Subcutaneous abdominal adipose tissue (tissue), 5 donors: ENCODE measurements around the gene ARPC1B.
"Not testable (repeated sequence)": the region's sequence is repeated elsewhere in the genome, so short reads cannot be mapped to it uniquely, and the experiment has no call there.

Experiments
- H3K27ac ChIP-seq: one replicate; pipeline ENCODE4 v1.7.0; 2013; ENCODE audit warnings: low read depth, mild to moderate bottlenecking, inconsistent platforms, low read length, moderate library complexity
- H3K27me3 ChIP-seq, 5 donors: one replicate each; pipeline ENCODE4 v1.7.0; 2013; ENCODE audit warnings: low read length in 5 of 5, inconsistent platforms in 1 of 5; ENCODE audit not compliant: control insufficient read depth in 5 of 5, insufficient read depth in 4 of 5
- H3K36me3 ChIP-seq, 5 donors: one replicate each; pipeline ENCODE4 v1.7.0; 2013; ENCODE audit warnings: low read length in 5 of 5; ENCODE audit not compliant: control insufficient read depth in 5 of 5, insufficient read depth in 5 of 5
- H3K4me1 ChIP-seq, 5 donors: one replicate each; pipeline ENCODE4 v1.7.0; 2013; ENCODE audit warnings: low read length in 5 of 5, mild to moderate bottlenecking in 3 of 5, moderate library complexity in 1 of 5; ENCODE audit not compliant: control insufficient read depth in 5 of 5, insufficient read depth in 5 of 5
- H3K4me3 ChIP-seq, 5 donors: one replicate each; pipeline ENCODE4 v1.7.0; 2013; ENCODE audit warnings: low read length in 5 of 5, low read depth in 1 of 5
- H3K9ac ChIP-seq, 5 donors: one replicate each; pipeline ENCODE4 v1.7.0; 2013; ENCODE audit warnings: low read length in 5 of 5, mild to moderate bottlenecking in 4 of 5, moderate library complexity in 3 of 5
- H3K9me3 ChIP-seq, 5 donors: one replicate each; pipeline ENCODE4 v1.7.0; 2013; ENCODE audit warnings: low read length in 5 of 5; ENCODE audit not compliant: control insufficient read depth in 5 of 5
- donor health status: healthy.
- donor health status: healthy.
- donor health status: healthy.
- donor health status: healthy.
- donor health status: healthy.

ARPC1B gene

DNA sequence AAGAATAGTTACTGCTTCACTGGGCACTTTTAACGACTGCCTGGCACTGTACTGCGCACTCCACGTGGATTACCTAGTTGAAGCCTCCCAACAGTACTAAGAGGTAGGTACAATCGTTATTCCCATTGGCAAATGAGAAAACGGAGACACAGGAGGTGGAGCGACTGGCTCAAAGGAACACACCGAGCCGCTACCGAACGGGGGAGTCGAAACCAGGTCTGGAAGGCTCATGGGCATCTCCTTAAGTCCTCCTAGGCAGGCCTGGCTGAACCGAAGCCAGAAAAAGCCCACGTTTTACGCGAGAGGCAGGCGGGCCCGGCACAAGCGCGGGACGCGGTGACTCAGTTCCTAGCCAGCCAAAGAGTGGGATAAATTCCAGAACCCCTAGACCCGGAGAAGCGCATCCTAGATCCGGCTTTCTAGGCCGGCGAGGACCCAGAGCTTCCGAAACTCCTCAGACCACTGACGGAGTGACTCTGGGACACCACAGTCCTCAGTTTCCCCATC lies 33.4 kb downstream of the ARPC1B start:
- H3K27ac ChIP-seq: peak overlapping the region; percentile 98
- peak overlapping the region; percentile 85 to 99 (median 97) for H3K4me3 ChIP-seq
- peaks cover 12 to 45% (median 35%) of the 10 kb centered on the region in 5 donors for H3K36me3 ChIP-seq
- no peaks in the 10 kb centered on the region for H3K9me3 ChIP-seq
- no peaks in the 10 kb centered on the region for H3K27me3 ChIP-seq
- peak overlapping the region; percentile 87 to 98 (median 97) for H3K9ac ChIP-seq
- peaks cover 10 to 50% (median 43%) of the 10 kb centered on the region in 5 donors for H3K4me1 ChIP-seq

DNA sequence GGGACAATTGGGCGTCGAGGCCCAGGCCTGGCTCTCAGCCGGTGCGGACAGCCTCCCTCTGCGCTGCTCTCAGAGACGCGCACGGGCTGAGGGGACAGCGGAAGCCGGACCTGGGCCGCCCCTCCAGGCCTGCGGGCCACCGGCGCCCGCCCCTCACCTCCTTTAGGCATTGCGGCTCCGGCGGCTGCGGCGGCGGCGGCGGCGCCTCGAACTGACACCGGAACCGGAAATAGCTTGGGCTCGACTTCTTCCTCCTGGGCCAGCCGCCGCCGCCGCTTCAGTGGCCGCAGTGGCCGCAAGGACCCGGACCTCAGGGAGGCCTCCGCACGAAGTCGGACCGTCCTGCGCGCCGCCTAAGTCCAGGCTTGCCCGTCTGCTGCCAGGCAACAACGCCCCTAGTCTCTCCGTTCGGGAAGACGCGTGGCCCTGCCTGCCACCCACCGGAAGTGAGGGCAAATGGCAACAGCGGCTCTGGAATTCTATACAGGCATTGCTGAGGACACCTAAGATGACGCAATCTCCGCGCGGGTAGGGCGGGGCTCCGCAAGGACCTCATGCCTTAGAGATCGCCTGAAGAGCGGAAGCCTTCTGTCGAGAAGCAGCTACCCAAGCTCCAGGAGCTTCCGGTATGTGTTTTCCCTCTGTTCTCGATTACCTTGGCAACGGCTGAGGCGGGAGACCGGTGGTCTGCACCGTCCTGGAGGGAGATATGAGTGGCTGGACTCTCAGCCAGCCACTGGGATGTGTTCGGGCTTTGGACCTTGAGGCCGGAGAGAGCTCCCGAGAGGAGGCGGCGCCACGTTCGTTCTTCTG lies 34.1 kb downstream of the ARPC1B start, which contains the start of the genes BUD31 and PDAP1:
Gene BUD31, plus strand, starts transcription at position 591 of the 813 bp plus-strand sequence. CDS start 2,124 bp downstream, outside the sequence.
Gene PDAP1, minus strand, starts transcription at position 219 of the 813 bp plus-strand sequence. Its CDS starts 49 bp downstream, at position 170.
- peak within 1 kb of the TSS; percentile 93 to 99 (median 97) for H3K9ac ChIP-seq
- H3K4me1 ChIP-seq: peaks cover 10 to 50% (median 43%) of the 10 kb centered on the region in 5 donors
- peak within 1 kb of the TSS; percentile 93 to 99 (median 99) for H3K4me3 ChIP-seq
- H3K27me3 ChIP-seq: no peaks in the 10 kb centered on the region
- peak within 1 kb of the TSS; percentile 98 for H3K27ac ChIP-seq
- H3K9me3 ChIP-seq: no peaks in the 10 kb centered on the region
- peaks cover 8 to 45% (median 35%) of the 10 kb centered on the region in 5 donors for H3K36me3 ChIP-seq

DNA sequence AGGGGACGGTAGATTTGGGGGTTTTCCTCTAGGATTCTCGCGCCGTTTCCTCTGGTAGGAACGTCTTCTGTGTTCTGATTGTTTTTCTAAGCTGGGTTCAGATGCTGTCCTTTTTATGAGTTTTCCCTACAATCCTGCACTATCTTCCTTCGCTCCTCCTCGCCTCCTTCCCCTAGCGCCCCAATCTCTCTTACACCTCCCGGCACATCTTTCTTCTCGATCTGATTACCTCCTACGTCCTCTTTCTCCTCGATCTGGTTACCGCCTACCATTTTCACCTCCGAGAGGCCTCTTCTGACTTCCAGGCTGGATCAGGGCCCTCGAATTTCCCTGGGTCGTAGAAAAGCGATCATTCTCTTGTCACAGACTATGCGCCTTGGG lies 34.7 kb downstream of the ARPC1B start:
- Histone ChIP-seq H3K36me3 (peaks cover 8 to 43% (median 29%) of the 10 kb centered on the region in 5 donors), H3K4me1 (peaks cover 10 to 48% (median 43%) of the 10 kb centered on the region in 5 donors)

DNA sequence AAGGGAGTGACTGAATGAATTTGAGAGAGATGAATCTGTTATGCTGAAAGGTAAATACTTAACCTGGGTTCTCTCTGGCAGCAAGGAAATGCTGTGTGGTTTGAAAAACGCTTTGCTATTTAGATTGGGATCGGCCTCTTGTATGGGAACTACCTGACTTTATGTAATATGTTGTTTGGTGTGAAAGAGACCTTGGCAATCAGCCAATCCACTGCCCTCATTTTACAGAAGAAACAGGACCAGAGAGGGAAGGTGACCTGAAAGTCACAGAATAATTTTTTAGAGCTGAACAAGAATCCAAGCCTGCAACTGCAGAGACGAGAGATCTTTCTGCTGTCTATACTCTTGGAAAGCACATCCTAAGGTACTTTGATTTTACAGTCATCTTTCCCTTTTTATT lies 35.3 kb downstream of the ARPC1B start:
- peak overlapping the region; percentile 98 for H3K27ac ChIP-seq
- peak overlapping the region; percentile 93 to 99 (median 99) for H3K4me3 ChIP-seq
- H3K36me3 ChIP-seq: peaks cover 8 to 43% (median 28%) of the 10 kb centered on the region in 5 donors
- no peaks in the 10 kb centered on the region for H3K9me3 ChIP-seq
- H3K4me1 ChIP-seq: peaks cover 10 to 42% (median 38%) of the 10 kb centered on the region in 5 donors
- H3K27me3 ChIP-seq: no peaks in the 10 kb centered on the region
- H3K9ac ChIP-seq: peak overlapping the region; percentile 26 to 98 (median 97)

More for the DNA sequence above, 34.7 kb downstream of the ARPC1B start:
- Histone ChIP-seq H3K27ac (peak overlapping the region; percentile 98), H3K9ac (peak overlapping the region; percentile 93 to 99 (median 97)), H3K27me3 (no peaks in the 10 kb centered on the region), H3K9me3 (no peaks in the 10 kb centered on the region), H3K4me3 (peak overlapping the region; percentile 93 to 99 (median 99))

DNA sequence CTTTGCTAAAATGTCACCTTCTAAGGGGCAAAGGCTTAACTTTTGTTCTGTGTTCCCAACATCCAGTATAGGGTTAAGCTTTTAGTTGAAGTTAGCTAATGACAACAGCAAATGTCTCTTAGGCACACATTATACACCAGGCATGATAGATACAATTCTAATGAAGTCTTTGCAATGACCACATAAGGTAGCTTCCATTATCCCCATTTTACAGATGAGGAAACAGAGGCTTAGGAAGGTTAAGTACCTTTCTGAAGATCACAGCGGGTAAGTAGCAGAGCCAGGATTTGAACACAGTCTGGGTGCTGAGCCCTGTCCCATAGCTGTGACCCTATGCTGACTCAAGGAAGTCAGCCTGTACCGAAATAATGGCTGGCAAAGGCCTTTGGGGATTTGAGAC lies 36.1 kb downstream of the ARPC1B start:
- Histone ChIP-seq H3K36me3 (peaks cover 8 to 47% (median 30%) of the 10 kb centered on the region in 5 donors), H3K27ac (no peak overlapping the region), H3K9me3 (no peaks in the 10 kb centered on the region), H3K27me3 (no peaks in the 10 kb centered on the region), H3K4me1 (peaks cover 10 to 37% (median 35%) of the 10 kb centered on the region in 5 donors), H3K4me3 (no peak overlapping the region), H3K9ac (peak overlapping the region in 1 of 5 donors; percentile 98)

DNA sequence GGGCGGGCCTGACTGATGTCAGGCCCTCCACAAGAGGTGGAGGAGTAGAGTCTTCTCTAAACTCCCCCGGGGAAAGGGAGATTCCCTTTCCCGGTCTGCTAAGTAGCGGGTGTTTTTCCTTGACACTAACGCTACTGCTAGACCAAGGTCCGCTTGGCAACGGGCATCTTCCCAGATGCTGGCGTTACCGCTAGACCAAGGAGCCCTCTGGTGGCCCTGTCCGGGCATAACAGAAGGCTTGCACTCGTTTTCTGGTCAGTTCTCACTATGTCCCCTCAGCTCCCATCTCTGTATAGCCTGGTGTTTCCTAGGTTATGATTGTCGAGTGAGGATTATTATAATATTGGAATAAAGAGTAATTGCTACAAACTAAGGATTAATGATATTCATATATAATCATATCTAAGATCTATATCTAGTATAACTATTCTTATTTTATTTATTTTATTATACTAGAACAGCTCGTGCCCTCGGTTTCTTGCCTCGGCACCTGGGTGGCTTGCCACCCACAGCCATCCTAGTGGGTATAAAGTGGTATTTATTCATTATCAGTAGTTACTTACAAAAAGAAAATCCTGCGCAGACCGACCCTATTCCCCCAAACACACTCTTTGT lies 41.1 kb downstream of the ARPC1B start:
- not testable (repeated sequence) for H3K4me3 ChIP-seq, H3K27me3 ChIP-seq, H3K27ac ChIP-seq, H3K9me3 ChIP-seq, H3K4me1 ChIP-seq, H3K9ac ChIP-seq
- H3K36me3 ChIP-seq: peaks cover 8 to 95% (median 71%) of the 10 kb centered on the region in 5 donors

DNA sequence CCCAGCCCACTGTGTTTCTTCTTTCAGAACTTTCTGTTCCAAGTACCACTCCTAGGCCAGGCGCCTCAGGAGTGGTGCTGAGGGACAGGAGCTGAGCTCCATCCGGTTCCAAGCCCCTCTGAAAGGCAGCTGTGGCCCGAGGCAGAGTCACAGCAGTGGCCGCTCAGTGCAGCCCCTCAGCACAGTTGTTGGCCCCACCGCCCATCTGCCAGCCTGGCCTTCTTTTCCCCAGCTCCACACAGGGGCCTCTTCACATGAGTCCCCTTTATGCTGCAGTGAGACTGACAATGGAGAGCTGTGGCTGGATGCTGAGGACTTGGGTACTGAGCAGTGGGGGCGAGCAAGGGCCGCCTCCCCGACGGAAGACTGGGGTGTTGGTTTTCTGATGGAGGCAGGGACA lies 43.7 kb downstream of the ARPC1B start:
- H3K9me3 ChIP-seq: no peaks in the 10 kb centered on the region
- H3K4me3 ChIP-seq: no peak overlapping the region
- H3K4me1 ChIP-seq: no peaks in the 10 kb centered on the region
- peaks cover 0 to 95% (median 62%) of the 10 kb centered on the region in 5 donors for H3K36me3 ChIP-seq
- H3K27ac ChIP-seq: no peak overlapping the region
- no peaks in the 10 kb centered on the region for H3K27me3 ChIP-seq
- no peak overlapping the region for H3K9ac ChIP-seq

DNA sequence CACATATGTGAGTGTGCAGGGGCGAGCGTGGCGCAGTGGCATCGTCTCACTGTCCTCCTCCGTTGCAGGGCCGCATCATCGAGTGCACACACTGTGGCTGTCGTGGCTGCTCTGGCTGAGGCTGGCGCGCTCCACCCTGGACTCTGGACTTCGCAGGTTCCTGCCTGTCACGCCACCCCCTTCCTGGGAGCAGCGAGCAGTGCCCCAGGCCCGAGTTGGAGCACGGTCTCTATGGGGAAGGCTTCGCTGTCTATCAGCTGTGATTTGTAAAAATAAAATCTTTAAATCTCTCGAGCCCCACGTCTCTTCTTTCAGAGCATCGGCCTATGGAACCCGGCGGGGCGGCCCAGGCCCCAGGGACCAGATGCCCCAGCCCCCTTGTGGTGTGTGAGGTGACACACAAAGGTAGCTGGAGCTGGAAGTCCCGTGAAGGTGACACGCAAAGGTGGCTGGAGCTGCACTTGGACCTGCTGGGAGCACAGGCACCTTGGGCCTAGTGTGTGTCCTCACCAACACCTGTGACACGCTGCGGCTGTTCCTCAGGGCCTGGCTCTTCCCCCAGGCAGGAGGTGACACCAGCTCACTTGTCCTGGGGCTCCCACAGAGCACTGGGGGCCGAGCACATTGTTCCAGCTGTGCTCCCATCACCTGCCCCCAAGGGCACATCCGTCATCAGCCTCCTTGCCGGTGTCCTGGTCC lies 44.9 kb downstream of the ARPC1B start:
- Histone ChIP-seq H3K36me3 (peaks cover 0 to 97% (median 69%) of the 10 kb centered on the region in 5 donors), H3K9me3 (no peaks in the 10 kb centered on the region), H3K4me1 (no peaks in the 10 kb centered on the region), H3K27ac (no peak overlapping the region), H3K9ac (no peak overlapping the region), H3K27me3 (no peaks in the 10 kb centered on the region), H3K4me3 (no peak overlapping the region)

DNA sequence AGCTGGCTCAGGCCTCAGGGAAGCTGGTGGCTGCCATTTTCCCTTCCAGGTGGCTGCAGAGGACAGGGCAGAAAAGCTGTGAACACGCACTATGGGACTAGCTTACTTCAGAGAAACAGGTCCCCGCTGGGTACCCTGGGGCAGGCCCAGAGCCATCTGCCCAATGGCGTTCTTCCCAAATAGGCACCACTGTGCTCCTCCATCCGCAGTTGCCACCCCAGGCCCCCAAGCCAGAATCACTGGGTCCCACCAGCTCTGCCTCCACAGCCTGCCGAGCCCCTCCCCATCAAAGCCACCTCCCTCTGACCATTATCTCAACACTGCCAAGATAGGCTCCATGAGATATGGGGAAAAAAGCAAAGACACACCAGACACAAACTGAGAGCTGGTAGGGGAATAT lies 45.7 kb downstream of the ARPC1B start:
- H3K27ac ChIP-seq: no peak overlapping the region
- no peak overlapping the region for H3K4me3 ChIP-seq
- no peaks in the 10 kb centered on the region for H3K9me3 ChIP-seq
- peaks cover 0 to 97% (median 75%) of the 10 kb centered on the region in 5 donors for H3K36me3 ChIP-seq
- H3K9ac ChIP-seq: no peak overlapping the region
- no peaks in the 10 kb centered on the region for H3K27me3 ChIP-seq
- H3K4me1 ChIP-seq: no peaks in the 10 kb centered on the region
